CD8-positive, alpha-beta memory T cell (primary cell): ENCODE measurements around the gene SPAG17. TPM values are rescaled to one million over a fixed set of nuclear protein-coding genes. Genes with fewer than 3 reads are reported as not detected.

Experiments
- CTCF ChIA-PET: fragments of 350-600 bp; sonication (Branson Sonifier 250); formaldehyde crosslinking; loops from one replicate; lab custom pipeline; 2021; ENCODE audit warnings: antibody characterized with exemption; lab: Charles Lee
- POLR2A ChIA-PET: fragments of 350-600 bp; sonication (Branson Sonifier 250); formaldehyde crosslinking; loops from one replicate; lab custom pipeline; 2021; ENCODE audit warnings: antibody characterized with exemption; lab: Charles Lee
- DNase-seq, 5 donors: peaks; one replicate each; pipeline versions ENCODE4 v3.0.0 to v3.0.0-alpha.2; 2020 to 2022; ENCODE audit warnings: mixed read lengths in 1 of 5
- H3K27ac ChIP-seq: one replicate; pipeline ENCODE4 v1.7.0; 2013; ENCODE audit warnings: low read depth, mild to moderate bottlenecking, low read length, moderate library complexity
- H3K27me3 ChIP-seq: 2 replicates; pipeline ENCODE4 v1.7.0; 2013; ENCODE audit warnings: low read length, mild to moderate bottlenecking; ENCODE audit not compliant: insufficient read depth, poor library complexity, severe bottlenecking
- H3K36me3 ChIP-seq: 2 replicates; pipeline ENCODE4 v1.7.0; 2013; ENCODE audit warnings: mild to moderate bottlenecking, low read length, moderate library complexity; ENCODE audit not compliant: insufficient read depth
- H3K4me1 ChIP-seq: 2 replicates; pipeline ENCODE4 v1.7.0; 2013; ENCODE audit warnings: mild to moderate bottlenecking, low read length, moderate library complexity; ENCODE audit not compliant: insufficient read depth
- H3K4me3 ChIP-seq: 2 replicates; pipeline ENCODE4 v1.7.0; 2013; ENCODE audit warnings: mild to moderate bottlenecking, low read length
- H3K9me3 ChIP-seq: 2 replicates; pipeline ENCODE4 v1.7.0; 2013; ENCODE audit warnings: mild to moderate bottlenecking, low read length
- H3K27ac Mint-ChIP-seq, 8 donors: one replicate each; pipeline ENCODE4 v1.8.0; 2020 to 2021; ENCODE audit warnings: mixed read lengths in 8 of 8, mild to moderate bottlenecking in 6 of 8, inconsistent platforms in 3 of 8, moderate library complexity in 3 of 8
- H3K27me3 Mint-ChIP-seq, 2 donors: one replicate each; pipeline ENCODE4 v1.8.0; 2020 to 2021; ENCODE audit warnings: mixed read lengths in 2 of 2, mild to moderate bottlenecking in 1 of 2, moderate library complexity in 1 of 2
- H3K36me3 Mint-ChIP-seq, 3 donors: one replicate each; pipeline ENCODE4 v1.8.0; 2020 to 2021; ENCODE audit warnings: mixed read lengths in 3 of 3, inconsistent platforms in 1 of 3, mild to moderate bottlenecking in 1 of 3
- H3K4me1 Mint-ChIP-seq, 3 donors: one replicate each; pipeline ENCODE4 v1.8.0; 2020 to 2021; ENCODE audit warnings: mixed read lengths in 3 of 3, inconsistent platforms in 1 of 3, mild to moderate bottlenecking in 1 of 3
- H3K4me3 Mint-ChIP-seq, 7 donors: one replicate each; pipeline ENCODE4 v1.8.0; 2020 to 2021; ENCODE audit warnings: mixed read lengths in 7 of 7, mild to moderate bottlenecking in 6 of 7, moderate library complexity in 4 of 7, inconsistent platforms in 2 of 7
- H3K9me3 Mint-ChIP-seq, 5 donors: one replicate each; pipeline ENCODE4 v1.8.0; 2020 to 2022; ENCODE audit warnings: mixed read lengths in 5 of 5, mild to moderate bottlenecking in 3 of 5, moderate library complexity in 2 of 5, inconsistent platforms in 1 of 5
- polyA plus RNA-seq: library from polyadenylated mRNA; unstranded; fragments of 300-500 nt; fragmentation: Illumina TruSeq; gene quantifications from one replicate; pipeline ENCODE4 v1.2.3, GENCODE V29; 2021
- total RNA-seq, 2 experiments: library from RNA; stranded (reverse); gene quantifications; one replicate each; pipeline ENCODE4 v1.2.3, GENCODE V29; 2021

SPAG17 gene
- total and polyA plus RNA-seq, 3 experiments from 2014 or later = not detected

DNA sequence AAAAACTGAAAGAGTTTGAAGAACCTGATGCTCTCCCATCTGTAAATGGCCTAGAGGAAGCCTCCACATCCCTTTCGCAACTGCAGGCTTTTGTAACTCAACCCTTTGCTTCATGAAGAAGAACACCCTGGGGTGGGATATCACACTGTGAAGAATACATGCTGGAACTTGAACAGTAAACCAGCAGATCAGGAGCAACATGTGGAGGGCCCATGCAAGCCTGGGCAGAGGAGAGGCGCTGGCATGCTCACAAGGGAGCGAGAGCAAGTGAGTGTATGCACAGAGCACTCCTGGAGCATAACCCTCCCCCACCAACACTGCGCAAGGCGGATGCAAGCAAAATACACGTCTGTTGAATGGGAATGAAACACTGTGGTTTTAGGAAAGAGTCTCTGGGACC lies 24.6 kb upstream of the SPAG17 start:
- Histone ChIP-seq H3K4me1 (no peaks in the 10 kb centered on the region), H3K4me3 (no peak overlapping the region), H3K27me3 (no peaks in the 10 kb centered on the region), H3K27ac (no peak overlapping the region), H3K9me3 (no peaks in the 10 kb centered on the region), H3K36me3 (no peaks in the 10 kb centered on the region)
- CTCF ChIA-PET = no interaction called here
- Mint-ChIP-seq H3K27ac (no peak overlapping the region), H3K36me3 (no peaks in the 10 kb centered on the region), H3K4me1 (no peaks in the 10 kb centered on the region), H3K4me3 (no peak overlapping the region), H3K27me3 (peaks cover 0 to 3% of the 10 kb centered on the region in 2 donors), H3K9me3 (peaks cover 0 to 7% (median 2%) of the 10 kb centered on the region in 5 donors)
- POLR2A ChIA-PET = no interaction called here
- DNase-seq = no peak

DNA sequence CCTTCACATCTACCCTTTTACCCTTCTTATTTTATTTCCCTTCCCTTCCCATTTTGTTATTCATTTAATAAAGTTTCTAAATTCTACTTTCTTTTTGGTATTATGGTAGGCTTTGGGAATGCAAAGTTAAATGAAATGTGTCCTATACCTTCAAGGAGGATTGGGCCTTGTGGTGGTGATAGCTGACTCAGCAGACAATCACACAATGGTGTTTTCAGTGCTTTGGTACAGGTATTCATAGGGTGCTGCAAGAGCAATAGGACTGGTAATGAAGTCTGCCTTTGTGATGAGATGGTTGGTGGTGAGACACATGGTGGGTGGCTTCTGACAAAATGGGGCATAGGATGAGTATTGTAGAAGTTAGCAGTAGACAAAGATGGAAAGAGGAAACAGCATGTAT lies 21.9 kb upstream of the SPAG17 start:
- Histone ChIP-seq H3K36me3 (no peaks in the 10 kb centered on the region), H3K27me3 (no peaks in the 10 kb centered on the region), H3K4me1 (no peaks in the 10 kb centered on the region), H3K4me3 (no peak overlapping the region), H3K9me3 (no peaks in the 10 kb centered on the region), H3K27ac (no peak overlapping the region)
- Mint-ChIP-seq H3K4me3 (no peak overlapping the region), H3K36me3 (no peaks in the 10 kb centered on the region), H3K27me3 (peaks cover 0 to 4% of the 10 kb centered on the region in 2 donors), H3K9me3 (peaks cover 0 to 5% (median 2%) of the 10 kb centered on the region in 5 donors), H3K4me1 (no peaks in the 10 kb centered on the region), H3K27ac (no peak overlapping the region)
- POLR2A ChIA-PET = no interaction called here
- no peak for DNase-seq
- CTCF ChIA-PET = no interaction called here

DNA sequence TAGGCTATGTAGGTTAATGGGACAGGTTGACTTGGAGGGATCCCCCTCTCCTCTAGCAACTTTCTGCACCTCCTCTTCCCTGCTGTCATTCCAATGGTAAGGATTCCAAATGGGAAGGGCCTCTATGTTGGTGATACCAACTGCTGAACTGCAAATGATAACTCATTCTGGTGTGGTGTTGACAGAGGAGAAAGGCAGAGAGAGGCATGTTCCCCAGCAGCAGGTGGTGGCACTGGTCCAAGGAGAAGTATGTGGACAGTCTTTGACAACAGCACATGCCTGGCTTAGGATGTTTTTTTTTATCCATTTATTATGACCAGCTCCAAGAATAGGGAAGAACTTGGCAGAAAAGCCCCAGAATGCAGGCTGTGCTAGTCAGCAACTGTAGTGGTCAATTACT lies 19.6 kb upstream of the SPAG17 start:
- Mint-ChIP-seq H3K9me3 (peaks cover 0 to 6% (median 4%) of the 10 kb centered on the region in 5 donors), H3K27ac (no peak overlapping the region), H3K4me1 (no peaks in the 10 kb centered on the region), H3K36me3 (no peaks in the 10 kb centered on the region), H3K4me3 (no peak overlapping the region), H3K27me3 (peaks cover 0 to 4% of the 10 kb centered on the region in 2 donors)
- DNase-seq = no peak
- H3K4me1 ChIP-seq = no peaks in the 10 kb centered on the region
- H3K36me3 ChIP-seq = no peaks in the 10 kb centered on the region
- H3K9me3 ChIP-seq = no peaks in the 10 kb centered on the region
- H3K27ac ChIP-seq = no peak overlapping the region
- ChIA-PET POLR2A (no interaction called here), CTCF (interaction anchor here (1.4 kb wide), 1 partner anchor 16 kb away, joined by 3 read pairs; no protein-coding TSS in a partner anchor)
- no peaks in the 10 kb centered on the region for H3K27me3 ChIP-seq
- no peak overlapping the region for H3K4me3 ChIP-seq

DNA sequence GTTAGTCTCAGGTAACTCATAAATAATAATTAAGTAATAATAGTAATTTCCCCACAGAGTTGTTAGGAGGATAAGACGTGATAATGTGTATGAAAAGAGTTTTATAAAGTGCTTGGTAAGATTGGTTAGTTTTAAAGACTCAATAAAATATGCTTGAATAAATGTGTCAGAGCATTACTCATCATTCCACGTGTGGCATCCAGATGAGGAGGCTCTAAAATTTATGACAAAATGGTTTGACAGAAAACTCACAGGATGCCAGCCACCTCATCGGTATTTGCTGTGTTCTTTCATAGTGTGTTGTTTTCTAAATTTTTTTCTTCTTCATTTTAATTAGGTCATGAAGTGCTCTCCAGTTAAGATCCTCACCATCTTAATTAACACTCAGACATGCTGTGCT lies 19.1 kb upstream of the SPAG17 start:
- no peak for DNase-seq
- Histone ChIP-seq H3K27ac (no peak overlapping the region), H3K27me3 (no peaks in the 10 kb centered on the region), H3K4me3 (no peak overlapping the region), H3K9me3 (no peaks in the 10 kb centered on the region), H3K36me3 (no peaks in the 10 kb centered on the region), H3K4me1 (no peaks in the 10 kb centered on the region)
- ChIA-PET CTCF (no interaction called here), POLR2A (no interaction called here)
- H3K9me3 Mint-ChIP-seq = peaks cover 0 to 6% (median 4%) of the 10 kb centered on the region in 5 donors
- H3K27me3 Mint-ChIP-seq = peaks cover 0 to 3% of the 10 kb centered on the region in 2 donors
- no peaks in the 10 kb centered on the region for H3K36me3 Mint-ChIP-seq
- H3K27ac Mint-ChIP-seq = no peak overlapping the region
- no peak overlapping the region for H3K4me3 Mint-ChIP-seq
- no peaks in the 10 kb centered on the region for H3K4me1 Mint-ChIP-seq

DNA sequence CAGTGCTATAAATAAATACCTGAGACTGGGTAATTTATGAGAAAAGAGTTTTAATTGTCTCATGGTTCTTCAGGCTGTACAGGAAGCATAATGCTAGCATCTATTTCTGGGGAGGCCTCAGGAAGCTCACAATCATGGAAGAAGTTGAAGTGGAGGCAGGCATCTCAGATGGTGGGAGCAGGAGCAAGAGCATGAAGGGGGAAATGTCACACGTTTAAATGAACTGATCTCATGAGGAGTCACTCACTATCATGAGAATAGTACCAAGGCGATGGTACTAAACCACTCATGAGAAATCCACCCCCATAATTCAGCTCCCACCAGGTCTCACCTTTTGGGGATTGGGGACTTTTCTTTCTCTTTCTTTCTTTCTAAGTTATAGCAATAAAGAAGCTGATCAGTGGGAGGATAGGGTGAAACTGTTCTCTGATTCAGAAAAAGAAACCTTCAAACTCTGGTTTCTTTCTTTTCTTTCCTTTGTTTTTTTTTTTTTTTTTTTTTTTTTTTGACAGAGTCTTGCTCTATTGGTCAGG lies 17.1 kb upstream of the SPAG17 start:
- CTCF ChIA-PET = no interaction called here

DNA sequence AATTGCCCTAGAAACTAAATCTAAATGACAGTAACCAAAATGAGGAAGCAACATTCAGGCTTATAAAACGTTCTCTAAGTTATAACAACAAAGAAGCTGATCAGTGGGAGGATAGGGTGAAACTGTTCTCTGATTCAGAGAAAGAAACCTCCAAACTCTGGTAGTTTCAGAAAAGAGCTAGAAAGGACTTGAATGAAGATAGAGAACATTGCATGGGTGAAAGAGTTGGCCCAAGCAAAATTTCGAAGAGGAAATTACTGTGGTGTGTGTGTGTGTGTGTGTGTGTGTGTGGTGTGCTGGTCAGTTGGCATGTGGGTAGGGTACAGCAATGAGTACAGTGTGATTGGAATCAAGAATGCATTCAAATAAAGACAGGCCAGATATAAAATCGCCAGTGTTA lies 16.5 kb upstream of the SPAG17 start:
- Histone ChIP-seq H3K27me3 (no peaks in the 10 kb centered on the region), H3K9me3 (no peaks in the 10 kb centered on the region), H3K4me3 (no peak overlapping the region), H3K36me3 (no peaks in the 10 kb centered on the region), H3K27ac (no peak overlapping the region), H3K4me1 (no peaks in the 10 kb centered on the region)
- Mint-ChIP-seq H3K9me3 (peaks cover 0 to 5% (median 3%) of the 10 kb centered on the region in 5 donors), H3K27me3 (peaks cover 0 to 3% of the 10 kb centered on the region in 2 donors), H3K4me3 (no peak overlapping the region), H3K27ac (no peak overlapping the region), H3K36me3 (no peaks in the 10 kb centered on the region), H3K4me1 (no peaks in the 10 kb centered on the region)
- POLR2A ChIA-PET = no interaction called here
- DNase-seq = no peak
- CTCF ChIA-PET = no interaction called here

More for the DNA sequence above, 17.1 kb upstream of the SPAG17 start:
- H3K27me3 Mint-ChIP-seq = peaks cover 0 to 3% of the 10 kb centered on the region in 2 donors
- no peak overlapping the region for H3K4me3 Mint-ChIP-seq
- H3K4me3 ChIP-seq = no peak overlapping the region
- peaks cover 0 to 5% (median 3%) of the 10 kb centered on the region in 5 donors for H3K9me3 Mint-ChIP-seq
- H3K4me1 Mint-ChIP-seq = no peaks in the 10 kb centered on the region
- POLR2A ChIA-PET = no interaction called here
- no peak overlapping the region for H3K27ac Mint-ChIP-seq
- no peaks in the 10 kb centered on the region for H3K27me3 ChIP-seq
- no peaks in the 10 kb centered on the region for H3K9me3 ChIP-seq
- no peaks in the 10 kb centered on the region for H3K36me3 Mint-ChIP-seq
- no peaks in the 10 kb centered on the region for H3K4me1 ChIP-seq
- H3K36me3 ChIP-seq = no peaks in the 10 kb centered on the region
- H3K27ac ChIP-seq = no peak overlapping the region
- no peak for DNase-seq

DNA sequence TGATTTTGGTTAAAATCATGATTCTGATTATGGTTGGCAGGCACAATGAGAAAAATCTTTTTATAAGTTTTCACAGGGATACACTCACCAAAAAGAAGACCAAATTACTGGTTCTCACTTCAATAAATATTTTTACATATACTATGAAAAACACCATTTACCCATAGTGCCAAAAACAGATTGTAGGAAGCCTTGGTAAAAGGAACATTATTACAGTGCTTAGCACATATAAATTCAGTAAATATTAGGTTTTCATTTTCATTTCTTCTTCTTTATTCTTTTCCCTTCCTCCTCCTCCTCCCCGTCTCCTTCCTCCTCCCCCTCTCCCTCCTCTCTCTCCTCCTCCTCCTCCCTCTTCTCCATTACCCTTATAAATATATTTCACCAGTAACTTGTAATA lies 15.8 kb upstream of the SPAG17 start:
- no peak overlapping the region for H3K4me3 ChIP-seq
- ChIA-PET CTCF (no interaction called here), POLR2A (no interaction called here)
- H3K27ac ChIP-seq = no peak overlapping the region
- no peak overlapping the region for H3K4me3 Mint-ChIP-seq
- no peaks in the 10 kb centered on the region for H3K4me1 ChIP-seq
- H3K9me3 Mint-ChIP-seq = peaks cover 0 to 5% (median 2%) of the 10 kb centered on the region in 5 donors
- H3K4me1 Mint-ChIP-seq = no peaks in the 10 kb centered on the region
- no peaks in the 10 kb centered on the region for H3K36me3 Mint-ChIP-seq
- no peak for DNase-seq
- no peaks in the 10 kb centered on the region for H3K36me3 ChIP-seq
- H3K27me3 Mint-ChIP-seq = peaks cover 0 to 1% of the 10 kb centered on the region in 2 donors
- no peaks in the 10 kb centered on the region for H3K9me3 ChIP-seq
- no peaks in the 10 kb centered on the region for H3K27me3 ChIP-seq
- no peak overlapping the region for H3K27ac Mint-ChIP-seq

DNA sequence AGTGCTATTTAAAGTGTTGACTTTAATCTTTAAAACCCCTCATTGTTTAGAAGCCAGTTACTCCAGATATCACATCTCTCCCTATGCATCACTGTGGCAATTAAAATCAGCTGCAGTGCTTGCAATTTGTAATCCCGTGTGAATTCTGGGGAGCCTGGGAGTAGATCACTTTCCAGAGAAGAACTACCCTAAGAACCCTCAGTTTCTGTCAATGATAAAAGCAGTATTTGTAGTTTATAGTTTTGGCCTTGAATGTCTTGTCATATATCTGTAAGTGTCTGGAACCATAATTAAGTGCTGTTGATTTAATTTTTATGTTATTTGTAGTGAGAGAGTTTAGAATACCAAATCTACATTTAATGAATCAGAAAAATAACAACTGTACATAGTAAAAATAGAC lies 5.5 kb upstream of the SPAG17 start:
- Mint-ChIP-seq H3K36me3 (no peaks in the 10 kb centered on the region), H3K9me3 (peaks cover 0 to 20% (median 13%) of the 10 kb centered on the region in 5 donors), H3K27me3 (peaks cover 1 to 2% of the 10 kb centered on the region in 2 donors), H3K4me1 (peaks cover 0 to under 1% (median 0%) of the 10 kb centered on the region in 3 donors), H3K4me3 (no peak overlapping the region), H3K27ac (no peak overlapping the region)
- no peaks in the 10 kb centered on the region for H3K27me3 ChIP-seq
- no peaks in the 10 kb centered on the region for H3K4me1 ChIP-seq
- H3K36me3 ChIP-seq = no peaks in the 10 kb centered on the region
- H3K4me3 ChIP-seq = no peak overlapping the region
- no peak for DNase-seq
- H3K9me3 ChIP-seq = no peaks in the 10 kb centered on the region
- ChIA-PET POLR2A (no interaction called here), CTCF (no interaction called here)
- H3K27ac ChIP-seq = no peak overlapping the region
